Measurements from ENCODE around the gene NFASC.

Gene NFASC

GRCh38 chr1:204930155-204930523 is 59.5 kb downstream of the NFASC start:
- DNase-seq = no peak

- no peak for DNase-seq
Measured at GRCh38 chr1:204931313-204931712, 60.7 kb downstream of the NFASC start.

DNA sequence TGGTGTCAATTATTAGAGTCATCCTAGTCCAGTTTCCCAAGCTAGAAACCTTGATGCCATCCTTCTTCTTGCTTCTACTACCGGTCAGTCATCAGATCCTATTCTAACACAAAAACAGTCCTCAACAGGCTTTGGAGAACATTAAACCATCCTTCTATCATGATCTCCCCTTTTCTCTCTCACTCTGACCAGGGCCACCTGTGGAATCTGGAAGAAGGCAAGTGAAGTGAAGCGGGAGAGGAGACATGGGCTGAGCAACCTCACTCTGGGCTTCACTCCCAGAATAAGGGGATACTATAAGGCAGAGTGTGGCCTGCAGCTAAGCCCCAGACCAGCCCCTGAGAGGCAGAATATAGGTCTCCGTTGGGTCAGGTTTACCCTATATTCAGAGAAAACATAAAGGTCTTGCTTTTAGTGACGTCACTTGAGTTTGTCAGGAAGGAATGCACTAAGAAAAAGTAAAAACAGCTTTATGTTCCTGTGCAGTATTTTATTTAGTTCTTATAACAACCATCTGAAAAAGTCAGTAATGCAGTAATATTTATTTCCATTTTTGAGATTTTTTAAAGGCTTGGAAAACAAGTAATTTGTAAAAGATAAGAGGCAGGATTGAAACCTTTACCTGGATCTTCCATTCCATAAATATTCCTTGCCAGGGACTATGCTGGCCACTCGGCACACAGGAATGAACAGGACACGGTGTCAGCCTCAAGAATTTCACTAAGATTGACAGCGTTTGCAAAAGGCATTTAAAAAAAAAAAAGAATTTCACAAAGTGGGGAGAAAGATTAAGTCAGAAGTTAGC is 61.3 kb downstream of the NFASC start:
- DNase-seq = no peak

- no peak for DNase-seq
Measured at GRCh38 chr1:204932573-204932909, 61.9 kb downstream of the NFASC start.

- no peak for DNase-seq
Measured at GRCh38 chr1:204935155-204935554, 64.5 kb downstream of the NFASC start.

DNA sequence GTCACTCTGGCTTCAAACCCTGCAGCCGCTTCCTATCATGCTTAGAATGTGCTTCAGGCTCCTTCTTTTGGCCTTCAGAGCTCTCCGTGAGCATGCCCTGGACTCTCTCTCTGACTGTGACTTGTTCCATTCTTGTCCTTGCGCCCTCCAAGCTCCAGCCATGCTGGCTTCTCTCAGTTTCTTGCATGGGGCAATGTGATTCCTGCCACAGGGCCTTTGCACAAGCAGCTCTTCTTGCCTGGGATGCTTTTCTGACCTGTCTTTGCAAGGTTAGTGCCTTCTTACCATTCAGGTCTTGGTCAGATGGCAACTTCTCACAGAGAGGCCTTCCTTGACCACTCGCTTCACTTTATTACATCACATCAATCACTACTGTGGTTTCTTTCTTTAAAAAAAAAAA is 66.1 kb downstream of the NFASC start:
- DNase-seq = no peak

DNA sequence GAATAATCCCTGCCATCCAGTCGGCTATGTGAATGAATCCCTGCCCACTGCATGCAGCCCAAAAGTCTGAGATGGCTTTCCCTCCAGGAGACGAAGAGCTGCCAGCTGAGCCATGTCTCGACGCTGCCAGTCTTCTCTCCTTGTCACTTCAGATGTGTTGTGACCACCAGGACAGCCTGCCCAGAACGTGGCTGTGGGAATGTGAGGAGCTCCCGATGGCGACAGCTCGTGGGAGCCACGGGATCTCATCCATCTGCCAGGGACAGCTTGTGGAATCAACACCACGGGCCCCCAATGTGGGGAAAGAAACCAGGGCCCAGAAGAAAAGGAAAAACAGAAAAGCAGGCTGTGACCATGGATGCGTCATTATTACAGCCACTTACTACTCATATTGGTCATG is 67.2 kb downstream of the NFASC start:
- DNase-seq = no peak

DNA sequence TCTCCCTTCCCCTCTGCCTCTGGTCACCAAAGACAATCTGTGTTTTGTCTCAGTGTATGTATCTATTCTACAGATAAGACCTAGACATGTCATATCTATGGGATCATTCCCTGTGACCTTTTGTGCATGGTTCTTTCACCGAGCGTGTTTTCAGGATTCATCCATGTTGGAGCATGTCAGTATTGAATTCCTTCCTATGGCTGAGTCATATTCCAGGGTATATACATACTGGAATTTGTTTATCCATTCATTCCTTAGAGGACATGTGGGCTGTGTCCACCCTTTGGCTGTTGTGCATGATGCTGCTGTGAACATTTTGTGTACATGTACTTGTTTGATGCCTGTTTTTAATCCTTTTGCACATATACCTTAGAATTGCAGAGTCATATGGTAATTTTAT is 69.9 kb downstream of the NFASC start:
- peak; percentile 32 for DNase-seq

DNA sequence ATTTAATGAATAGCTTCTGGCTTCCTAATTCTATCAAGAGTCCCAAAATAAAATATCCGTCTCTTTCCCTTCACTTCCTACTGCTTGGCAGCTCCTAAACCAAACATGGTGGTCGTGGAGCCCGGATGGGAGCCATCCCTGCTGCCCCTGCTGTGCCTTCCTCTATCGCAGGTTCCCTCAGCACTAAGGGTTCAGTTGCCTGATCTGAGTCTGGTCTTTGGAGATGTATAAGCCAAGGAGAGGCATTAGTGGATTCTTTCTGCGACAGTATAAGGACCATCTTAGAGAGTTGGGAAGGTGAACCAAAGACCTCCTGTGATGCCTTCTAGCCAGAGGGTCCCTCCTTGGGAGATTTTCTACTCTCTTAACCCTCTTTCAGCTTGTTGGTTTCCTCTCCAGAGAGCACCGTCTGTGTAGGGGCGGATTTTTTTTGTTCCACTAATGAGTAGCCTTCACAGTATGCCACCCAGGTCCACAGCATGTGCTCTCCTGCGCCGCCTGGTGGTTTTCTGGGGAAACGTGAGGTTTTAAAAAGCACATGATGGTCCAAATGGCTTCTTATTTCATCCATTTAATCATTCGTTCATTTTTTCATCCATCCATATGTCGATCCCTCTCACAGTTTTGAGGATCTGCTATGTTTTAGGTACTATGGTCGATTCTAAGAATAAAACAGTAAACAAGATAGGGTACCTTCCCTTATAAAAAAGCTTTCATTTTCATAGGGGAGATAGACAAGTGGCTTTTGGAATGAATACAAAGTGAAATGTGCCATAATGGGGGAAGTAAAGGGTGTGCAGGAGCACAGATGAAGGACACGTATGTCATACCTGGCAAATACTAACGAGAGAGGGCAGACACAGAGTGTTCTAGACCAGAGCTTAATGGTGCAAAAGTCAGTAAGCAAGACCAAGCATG is 71.0 kb downstream of the NFASC start:
- DNase-seq = peak; percentile 53

DNA sequence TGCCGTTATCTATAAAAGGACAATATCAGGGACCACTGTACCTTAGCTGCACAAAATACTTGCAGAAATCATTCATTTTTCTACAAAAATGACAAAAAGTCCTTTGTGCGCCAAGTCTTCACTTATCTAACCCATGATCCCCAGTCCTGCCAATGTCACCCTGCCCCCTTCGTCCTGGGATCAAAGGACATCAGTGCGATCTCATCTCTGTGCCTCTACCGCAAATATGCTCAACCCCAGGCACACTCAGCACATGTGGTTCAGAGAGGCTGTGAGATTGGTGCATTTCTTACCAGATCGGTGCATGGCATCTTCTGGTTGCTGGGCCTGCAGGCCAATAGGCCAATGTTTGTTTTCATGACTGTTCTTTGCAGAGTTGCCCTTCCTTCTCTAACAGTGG is 72.8 kb downstream of the NFASC start:
- DNase-seq = no peak

DNA sequence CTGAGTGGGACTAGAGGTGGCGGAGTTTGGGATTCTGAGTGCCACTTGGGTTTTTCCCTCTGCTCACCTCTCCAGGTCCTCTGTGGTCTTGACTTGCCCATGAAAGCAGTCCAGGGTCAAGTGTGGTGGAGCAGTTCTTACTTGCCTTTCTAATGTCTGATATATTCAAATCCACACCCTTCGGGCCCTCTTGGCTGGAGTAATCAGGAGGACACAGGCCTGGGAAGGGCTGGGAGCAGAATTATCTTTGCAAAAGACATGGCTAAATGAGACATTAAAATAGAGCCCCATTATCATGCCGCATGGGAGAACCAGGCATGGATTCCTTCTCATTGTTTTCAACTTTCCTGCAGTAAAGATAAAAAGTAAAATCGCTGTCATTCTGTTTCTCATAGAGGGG is 74.0 kb downstream of the NFASC start:
- DNase-seq = no peak

GRCh38 chr1:204945565-204945977 is 74.9 kb downstream of the NFASC start:
- no peak for DNase-seq

DNA sequence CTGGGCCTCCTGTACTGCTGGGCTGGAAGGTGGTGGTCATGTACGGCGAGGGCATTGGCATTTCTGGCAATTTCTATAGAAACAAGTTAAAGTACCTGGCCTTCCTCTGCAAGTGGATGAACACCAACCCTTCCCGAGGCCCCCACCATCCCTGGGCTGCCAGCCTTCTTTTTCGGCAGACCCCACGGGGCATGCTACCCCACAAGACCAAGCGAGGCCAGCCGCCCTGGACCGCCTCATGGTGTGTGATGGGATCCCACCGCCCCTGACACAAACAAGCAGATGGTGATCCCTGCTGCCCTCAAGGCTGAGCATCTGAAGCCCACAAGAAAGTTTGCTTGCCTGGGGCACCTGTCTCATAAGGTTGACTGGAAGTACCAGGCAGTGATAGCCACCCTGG is 76.0 kb downstream of the NFASC start:
- no peak for DNase-seq

GRCh38 chr1:204947338-204947737 is 76.7 kb downstream of the NFASC start:
- no peak for DNase-seq

DNA sequence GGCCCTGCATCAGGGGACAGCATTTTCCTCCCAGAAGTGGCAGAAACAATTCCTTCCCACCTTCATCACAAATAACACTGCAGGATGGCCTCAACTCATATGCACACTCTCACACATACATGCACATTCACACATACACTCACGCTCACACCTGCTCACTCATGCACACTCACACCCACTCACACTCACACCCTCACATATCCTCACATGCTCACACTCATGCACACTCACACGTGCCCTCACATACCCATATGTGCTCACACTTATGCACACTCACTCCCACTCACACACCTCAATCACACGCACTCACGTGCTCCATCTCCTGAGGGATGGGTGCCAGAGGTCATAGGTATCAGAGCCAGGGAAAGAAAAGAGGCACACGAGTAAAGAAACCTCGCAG is 77.1 kb downstream of the NFASC start:
- no peak for DNase-seq

DNA sequence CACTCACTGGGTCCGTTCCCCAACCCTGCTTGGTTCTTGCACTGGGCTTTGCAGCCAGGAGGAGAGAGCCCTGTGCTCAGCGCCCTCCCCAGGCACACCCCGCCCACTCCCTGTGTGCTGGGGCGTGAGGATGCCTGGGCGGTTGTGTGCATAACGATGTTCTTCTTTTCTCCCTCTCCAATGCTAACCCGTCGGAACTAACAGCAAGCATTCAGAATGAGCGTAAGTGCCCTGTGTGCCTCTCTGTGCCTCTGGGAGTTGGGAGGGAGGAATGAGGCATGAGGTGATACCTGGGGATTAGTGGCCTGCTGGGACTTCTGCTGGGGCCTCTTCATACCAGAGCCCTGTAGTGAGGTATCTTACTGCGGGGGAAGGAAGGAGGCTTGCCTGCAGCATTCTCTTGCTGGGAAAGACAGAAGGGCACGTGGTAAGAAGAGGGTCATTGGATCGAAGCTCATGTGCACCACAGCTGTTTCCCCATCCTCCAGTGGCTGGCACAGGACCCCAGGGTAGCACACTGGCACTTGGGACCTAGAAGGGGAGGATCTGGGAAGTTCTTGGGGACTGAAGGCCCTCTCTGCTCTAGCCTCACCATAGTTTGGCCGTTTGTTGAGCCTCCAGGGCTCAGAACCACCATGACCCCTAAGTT is 79.8 kb downstream of the NFASC start:
- no peak for DNase-seq

DNA sequence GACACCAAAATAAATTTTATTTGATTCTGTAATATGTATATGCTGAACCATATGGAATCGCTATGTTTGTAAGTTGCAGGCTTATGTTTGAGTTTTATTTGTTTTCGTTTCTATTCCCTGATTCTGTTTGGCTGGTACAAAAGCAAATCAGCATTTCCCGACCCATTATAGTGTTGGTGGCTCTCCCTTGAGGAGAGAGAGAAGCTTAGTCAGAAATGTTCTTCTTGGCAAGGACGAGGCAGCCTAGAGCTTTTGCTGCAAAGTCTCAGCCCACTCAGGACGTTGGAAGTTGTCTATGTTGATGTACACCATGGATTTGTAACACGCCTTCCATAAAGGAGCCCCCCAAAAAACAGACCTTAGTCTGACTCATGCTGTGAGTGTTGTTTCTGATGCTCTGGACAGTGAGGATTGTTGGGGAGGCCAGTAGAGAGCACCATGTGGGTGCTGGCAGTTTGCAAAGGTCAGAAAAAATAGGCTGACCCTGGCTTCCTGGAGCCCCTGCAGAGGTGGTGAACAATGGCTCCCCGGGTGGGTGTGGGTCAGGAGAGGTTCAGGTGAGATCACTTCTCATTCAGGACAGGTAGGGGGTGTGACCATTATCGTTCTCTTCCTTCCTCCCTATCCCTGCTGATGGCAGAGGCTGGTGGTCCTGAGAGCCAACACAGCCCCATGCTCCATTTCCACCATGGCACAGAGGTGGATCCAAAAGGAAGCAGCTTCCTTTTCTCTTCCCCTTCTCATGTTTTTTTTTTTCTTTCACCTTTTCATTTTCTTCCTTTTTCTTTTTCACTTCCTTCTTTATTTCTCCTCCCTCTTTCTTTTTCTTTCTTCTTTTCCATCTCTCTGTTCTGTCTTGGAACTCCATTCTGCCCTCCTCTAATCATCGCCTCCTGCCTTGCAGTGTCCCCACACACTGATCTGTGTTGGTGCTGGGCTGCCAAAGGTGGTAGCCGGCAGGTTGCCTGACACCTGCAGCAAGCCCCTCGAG is 88.0 kb downstream of the NFASC start:
- no peak for DNase-seq

DNA sequence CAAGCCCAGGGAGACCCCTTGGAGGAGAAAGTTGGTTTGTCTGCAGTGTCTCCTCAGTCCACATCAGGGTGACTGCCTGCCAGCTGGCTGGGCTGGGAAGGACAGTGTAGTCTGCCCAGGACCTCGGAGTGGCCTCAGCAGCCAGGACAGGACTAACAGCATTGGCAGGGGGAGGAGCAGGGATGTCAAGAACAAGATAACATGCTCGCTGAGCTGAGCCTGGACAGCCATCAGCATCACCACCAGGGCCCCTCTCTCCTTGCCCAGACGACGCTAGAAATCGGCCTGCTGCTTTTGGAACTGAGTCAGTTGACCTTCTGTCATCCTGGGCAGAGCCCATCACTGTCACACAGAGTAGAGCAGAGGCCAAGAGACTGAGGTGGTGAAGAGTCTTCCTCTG is 88.7 kb downstream of the NFASC start:
- no peak for DNase-seq

- no peak for DNase-seq
Measured at GRCh38 chr1:204959836-204960235, 89.2 kb downstream of the NFASC start.

DNA sequence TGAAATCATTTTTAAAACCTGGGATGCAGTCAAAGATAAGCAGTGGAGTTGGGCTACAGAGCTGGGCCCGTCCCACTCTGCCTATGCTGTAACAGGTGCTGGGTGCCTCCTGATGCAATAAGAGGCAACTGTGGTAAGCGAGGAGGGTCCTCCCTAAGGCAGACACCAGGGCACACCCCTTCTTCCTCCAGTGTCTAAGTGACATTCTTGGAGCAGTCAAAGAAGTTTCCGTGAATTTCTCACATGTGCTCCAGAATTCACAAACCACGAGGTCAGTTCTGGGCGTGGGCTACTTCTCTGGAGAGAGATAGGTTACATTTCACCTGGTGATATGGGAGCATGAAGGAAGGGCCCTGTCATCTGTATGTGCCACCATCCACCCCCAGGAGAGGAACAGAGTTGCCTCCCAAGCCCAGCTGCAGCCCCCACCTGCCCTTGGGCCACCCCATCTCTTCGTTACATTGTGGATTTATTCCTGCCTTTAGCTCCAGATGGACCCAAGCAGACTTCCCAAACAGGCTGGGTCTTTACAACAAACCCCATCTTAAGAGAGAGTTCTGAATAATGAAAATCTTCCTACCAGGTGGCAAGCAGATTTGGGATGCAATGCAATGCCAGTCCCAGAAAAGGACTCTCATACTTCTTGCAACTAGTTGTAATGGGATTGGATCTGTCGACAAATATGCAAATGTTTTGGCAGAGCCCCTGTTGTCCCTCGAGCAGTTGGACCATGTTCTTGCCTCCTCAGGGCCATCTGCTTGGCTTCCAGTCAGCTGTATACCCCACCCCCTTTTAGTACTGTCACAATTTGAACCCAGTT is 89.9 kb downstream of the NFASC start:
- no peak for DNase-seq

DNA sequence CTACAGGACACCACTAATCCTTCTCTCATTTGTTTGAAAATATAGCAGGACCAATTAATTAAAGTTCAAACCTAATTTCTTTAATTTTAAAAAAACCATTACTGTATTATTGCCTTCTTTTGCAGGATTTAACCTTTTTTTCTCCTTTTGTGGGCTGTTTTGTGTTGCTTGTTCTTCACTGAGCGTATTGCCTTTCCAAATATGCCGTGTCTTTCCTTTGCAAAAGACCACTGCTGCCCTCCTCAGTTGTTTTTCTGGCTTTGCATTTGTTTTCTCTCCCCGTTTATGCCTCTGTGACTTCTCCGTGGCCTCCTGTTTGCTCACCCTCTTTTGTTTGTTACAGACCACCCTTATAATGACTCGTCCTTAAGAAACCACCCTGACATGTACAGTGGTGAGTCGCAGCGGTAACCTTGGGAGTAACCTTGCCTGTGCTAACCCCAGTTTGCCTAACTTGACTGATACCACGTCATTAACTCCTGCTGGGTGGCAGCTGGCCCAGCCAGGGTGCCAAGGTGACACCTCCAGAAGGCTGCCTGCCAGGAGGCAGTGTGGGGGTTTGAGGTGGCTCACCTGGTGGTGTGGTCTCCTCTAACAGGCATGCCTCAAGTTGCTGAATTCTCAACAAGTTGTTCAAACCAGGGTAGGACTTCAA is 91.2 kb downstream of the NFASC start:
- peak; percentile 3 for DNase-seq

Data from fibroblast of skin of right quadriceps (primary cell).